ENCODE data around the gene TCIRG1.

Gene TCIRG1

DNA sequence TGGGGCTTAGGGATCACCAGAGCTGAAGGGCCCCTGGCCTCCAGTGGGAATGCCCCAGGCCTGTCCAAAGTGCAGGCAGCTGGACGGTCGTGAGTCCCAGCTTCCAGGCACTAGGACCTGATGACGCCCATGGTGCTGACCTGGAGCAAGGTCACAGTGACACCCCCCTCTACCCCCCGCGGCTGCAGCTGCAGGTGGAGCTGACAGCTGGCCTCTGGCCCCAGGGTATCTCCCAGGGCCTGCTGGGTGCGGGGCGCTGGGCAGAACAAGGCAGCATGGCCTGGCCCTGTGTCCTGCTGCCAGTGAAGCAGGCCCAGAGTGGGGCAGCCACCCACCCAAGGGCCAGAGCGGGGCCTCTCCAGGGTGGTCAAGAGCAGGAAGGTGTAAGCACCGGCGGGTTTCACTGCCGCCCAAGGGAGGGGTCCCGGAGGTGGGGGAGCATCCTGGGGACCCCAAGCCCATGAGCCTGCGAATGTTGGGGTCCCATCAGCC lies 553 bp upstream of the TCIRG1 start:
- DNase-seq = no peak

DNA sequence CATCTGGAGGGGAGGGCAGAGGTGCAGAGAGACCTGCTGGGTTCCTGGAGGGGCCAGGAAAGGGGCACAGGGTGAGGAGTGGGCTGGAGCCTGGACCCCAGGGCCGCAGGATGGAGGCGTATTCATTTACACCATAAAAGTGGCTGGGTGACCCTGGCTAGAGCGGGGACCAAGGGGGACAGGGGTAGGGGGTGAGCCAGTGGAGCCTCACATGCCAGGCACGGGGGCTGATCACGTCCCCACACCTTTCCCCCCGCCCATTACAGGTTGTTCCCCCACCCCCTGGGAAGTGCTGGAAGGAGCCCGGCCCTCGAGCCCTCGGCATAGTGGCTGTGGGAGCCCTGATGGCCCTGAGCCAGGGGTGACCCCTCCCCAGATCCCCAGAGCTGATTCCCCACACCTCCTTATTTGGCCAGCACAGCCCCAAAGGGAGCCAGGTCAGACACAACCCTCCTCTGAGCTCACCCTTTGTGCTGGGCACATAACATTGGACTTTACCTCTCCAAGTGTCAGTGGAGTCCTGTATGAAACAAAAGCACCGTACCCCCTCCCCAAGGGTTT lies 781 bp downstream of the TCIRG1 start:
- no peak for DNase-seq

DNA sequence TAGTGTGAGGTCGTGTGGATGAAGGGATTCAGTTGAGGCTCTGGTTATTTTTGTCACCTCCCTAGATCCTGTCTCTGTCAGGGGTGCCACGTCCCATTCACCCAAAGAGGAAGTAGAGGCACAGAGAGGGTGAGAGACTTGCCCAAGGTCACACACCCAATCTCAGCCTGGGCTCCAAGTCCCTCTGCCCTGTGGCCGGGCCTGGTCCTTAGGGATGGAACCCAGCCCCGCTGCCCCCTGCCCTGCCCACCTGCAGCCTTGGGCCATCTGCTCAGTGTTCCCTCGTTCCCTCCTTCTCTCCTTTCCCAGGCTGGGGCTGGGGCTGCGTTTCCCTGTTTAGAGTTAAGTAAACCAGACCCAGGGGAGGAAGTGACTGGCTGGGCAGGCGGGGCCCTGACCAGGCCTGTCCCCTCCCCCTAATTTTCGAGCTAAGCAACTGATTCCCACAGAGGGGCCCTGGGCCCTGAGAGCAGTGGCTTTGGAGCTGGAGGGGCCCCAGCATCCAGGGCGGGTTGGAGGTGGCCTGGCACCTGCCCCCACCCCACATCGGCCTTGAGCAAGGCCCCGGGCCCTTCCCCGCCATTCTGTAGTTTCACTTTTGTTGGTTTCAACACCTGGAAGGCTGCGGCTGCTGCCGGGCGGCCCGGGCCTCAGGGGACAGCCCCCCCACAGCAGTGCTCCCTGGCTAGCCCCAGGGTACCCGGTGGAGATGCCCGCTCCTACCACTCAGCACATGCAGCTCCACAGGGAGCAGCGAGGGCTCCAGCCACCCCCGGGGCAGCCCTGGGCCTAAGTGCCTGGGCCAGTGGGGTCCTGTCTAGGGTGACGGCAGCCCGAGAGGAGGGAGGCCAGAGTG lies 1.5 kb downstream of the TCIRG1 start:
- no peak for DNase-seq

DNA sequence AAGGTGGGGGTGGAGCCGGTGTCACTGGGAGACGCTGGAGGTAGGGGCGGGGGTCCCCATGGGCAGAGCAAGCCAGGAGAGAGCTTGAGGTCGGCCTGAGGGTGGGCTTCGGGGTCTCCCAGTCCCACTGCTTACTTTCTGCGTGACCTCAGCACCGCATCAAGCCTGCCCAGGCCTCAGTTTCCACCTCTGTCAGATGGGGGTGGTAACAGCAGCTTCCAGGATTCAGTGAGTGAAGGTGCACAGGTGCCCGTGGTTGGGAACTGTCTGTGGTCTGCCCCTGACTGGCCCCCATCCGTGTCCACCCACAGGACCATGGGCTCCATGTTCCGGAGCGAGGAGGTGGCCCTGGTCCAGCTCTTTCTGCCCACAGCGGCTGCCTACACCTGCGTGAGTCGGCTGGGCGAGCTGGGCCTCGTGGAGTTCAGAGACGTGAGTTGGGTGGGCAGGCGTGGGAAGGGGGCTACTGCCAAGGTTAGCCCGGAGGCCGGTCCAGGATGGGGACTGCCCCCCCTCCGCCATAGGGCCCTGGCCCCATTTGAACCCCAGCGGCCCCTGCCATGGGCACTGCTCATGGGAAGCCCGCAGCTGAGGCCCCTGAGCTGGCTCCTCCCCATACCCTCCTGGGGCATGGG lies 2.2 kb downstream of the TCIRG1 start:
- DNase-seq = no peak

DNA sequence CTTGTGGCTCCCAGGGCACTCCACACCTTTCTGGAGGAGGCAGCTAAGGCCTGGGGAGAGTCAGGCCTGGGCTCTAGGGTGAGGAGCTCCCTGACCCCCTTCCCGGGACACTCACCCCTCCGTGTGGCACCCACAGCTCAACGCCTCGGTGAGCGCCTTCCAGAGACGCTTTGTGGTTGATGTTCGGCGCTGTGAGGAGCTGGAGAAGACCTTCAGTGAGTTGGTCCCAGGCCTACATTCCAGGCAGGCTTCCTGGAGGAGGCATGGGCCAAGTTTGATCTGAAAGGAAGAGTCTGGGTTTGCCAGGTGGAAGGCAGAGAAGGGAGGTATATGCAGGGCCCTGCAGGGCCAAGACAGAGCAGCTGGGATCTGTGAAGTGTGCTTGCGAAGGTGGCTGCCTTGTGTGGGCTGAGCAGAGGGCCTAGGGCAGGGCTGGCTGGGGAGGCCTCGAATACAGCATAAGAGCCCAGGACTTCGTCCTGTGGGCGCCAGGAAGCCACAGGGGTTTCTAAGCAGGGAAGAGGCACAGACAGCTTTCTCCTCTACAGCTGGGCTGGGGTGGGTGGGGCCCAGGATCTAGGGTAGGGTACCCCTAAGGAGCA lies 2.9 kb downstream of the TCIRG1 start:
- no peak for DNase-seq

DNA sequence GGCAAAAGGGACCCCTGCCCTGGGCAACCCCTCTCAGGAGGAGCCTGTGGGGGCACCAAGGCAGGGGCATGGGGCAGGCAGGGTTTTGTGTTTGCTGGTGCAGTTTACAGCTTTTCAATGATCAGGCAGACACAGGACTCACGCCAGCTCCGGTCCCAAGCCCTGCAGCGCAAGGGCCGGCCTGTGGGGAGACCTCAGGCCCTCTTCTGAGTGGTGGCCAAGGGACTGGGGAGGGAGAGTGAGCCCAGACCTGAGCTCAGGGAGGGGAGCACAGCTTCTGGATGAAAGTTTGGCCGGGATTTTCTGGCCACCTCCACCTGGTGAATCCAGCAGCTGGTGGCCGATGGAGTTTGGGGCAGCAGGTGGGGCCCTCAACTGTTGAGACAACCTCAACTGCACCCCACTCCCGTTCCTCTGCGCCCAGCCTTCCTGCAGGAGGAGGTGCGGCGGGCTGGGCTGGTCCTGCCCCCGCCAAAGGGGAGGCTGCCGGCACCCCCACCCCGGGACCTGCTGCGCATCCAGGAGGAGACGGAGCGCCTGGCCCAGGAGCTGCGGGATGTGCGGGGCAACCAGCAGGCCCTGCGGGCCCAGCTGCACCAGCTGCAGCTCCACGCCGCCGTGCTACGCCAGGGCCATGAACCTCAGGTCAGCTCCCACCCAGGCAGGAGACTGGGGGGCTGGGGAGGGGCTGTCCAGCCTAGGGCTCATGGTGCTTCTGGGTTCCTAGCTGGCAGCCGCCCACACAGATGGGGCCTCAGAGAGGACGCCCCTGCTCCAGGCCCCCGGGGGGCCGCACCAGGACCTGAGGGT lies 3.6 kb downstream of the TCIRG1 start:
- DNase-seq = no peak

DNA sequence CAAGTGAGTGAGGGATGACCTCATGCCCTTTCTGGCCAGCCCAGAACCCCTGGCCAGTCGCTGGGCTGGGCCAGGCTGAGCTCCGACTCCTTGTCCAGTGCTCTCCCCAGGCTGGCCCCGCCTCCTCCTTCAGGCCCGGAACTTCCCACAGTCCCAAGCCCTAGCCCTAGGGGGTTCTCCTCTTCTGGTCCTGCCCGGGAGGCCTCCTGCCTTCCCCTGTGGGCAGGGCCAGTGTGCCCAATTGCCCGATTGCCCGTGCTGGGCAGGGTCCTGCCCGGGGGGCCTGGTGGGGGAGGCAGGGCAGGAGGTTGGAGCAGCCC lies 4.2 kb downstream of the TCIRG1 start:
- no peak for DNase-seq

DNA sequence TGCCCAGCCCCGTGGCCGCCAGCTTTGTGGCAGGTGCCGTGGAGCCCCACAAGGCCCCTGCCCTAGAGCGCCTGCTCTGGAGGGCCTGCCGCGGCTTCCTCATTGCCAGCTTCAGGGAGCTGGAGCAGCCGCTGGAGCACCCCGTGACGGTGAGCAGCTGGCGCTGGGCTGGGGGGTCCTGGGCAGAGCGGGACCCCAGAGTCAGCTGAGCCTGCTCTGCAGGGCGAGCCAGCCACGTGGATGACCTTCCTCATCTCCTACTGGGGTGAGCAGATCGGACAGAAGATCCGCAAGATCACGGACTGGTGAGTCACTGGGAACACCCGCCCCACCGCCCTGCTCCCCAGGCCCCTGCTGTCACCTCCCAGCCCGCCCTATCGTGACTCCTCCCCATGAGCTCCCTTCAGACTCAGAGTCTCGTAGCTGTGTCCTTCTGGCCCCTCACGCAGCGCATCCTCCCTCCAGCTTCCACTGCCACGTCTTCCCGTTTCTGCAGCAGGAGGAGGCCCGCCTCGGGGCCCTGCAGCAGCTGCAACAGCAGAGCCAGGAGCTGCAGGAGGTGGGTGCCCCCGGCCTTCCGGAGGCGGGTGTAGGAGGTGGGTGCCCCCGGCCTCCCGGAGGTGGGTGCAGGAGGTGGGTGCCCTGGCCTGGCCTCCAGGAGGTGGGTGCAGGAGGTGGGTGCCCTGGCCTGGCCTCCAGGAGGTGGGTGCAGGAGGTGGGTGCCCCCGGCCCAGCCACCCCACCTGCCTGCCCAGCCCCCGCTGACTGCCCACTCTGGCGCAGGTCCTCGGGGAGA lies 4.7 kb downstream of the TCIRG1 start:
- no peak for DNase-seq

DNA sequence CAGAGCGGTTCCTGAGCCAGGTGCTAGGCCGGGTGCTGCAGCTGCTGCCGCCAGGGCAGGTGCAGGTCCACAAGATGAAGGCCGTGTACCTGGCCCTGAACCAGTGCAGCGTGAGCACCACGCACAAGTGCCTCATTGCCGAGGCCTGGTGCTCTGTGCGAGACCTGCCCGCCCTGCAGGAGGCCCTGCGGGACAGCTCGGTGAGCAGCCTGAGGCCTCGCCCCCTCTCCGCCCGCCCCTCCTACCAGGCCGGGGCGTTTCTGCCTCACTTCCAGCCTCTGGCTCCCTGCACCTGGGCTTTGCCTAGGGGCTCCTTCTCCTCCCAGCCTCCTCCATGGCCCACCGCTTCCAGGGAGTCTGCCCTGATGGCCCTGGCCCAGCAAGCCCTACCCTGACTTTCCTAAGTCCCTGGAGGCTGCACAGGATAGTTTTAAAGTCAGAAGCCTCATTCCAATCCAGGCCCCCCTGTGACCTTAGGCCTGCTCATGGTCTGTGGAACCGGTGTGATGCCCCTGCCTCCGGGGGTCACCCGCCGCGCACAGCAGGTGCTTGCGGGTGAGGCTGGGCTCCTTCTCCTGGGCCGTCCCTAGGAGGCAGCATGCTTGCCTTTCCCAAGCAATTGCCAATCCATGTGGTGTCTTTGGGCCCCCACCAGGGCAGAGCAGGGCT lies 5.5 kb downstream of the TCIRG1 start:
- DNase-seq = no peak

DNA sequence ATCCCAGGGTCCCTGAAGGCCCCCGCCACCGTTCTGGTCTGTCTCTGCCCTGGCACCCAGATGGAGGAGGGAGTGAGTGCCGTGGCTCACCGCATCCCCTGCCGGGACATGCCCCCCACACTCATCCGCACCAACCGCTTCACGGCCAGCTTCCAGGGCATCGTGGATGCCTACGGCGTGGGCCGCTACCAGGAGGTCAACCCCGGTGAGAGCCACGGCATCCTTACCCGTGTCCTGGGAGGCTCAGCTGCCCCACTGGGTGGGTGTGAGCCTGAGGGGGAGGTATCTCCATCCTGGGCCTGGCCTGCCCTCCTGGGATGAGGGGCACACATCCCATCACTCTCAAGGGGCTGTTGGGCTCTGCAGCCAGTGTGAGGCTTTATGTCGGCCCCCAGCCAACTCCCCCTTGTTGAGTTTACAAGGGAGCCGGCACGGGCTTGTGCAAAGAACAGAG lies 6.1 kb downstream of the TCIRG1 start:
- no peak for DNase-seq

DNA sequence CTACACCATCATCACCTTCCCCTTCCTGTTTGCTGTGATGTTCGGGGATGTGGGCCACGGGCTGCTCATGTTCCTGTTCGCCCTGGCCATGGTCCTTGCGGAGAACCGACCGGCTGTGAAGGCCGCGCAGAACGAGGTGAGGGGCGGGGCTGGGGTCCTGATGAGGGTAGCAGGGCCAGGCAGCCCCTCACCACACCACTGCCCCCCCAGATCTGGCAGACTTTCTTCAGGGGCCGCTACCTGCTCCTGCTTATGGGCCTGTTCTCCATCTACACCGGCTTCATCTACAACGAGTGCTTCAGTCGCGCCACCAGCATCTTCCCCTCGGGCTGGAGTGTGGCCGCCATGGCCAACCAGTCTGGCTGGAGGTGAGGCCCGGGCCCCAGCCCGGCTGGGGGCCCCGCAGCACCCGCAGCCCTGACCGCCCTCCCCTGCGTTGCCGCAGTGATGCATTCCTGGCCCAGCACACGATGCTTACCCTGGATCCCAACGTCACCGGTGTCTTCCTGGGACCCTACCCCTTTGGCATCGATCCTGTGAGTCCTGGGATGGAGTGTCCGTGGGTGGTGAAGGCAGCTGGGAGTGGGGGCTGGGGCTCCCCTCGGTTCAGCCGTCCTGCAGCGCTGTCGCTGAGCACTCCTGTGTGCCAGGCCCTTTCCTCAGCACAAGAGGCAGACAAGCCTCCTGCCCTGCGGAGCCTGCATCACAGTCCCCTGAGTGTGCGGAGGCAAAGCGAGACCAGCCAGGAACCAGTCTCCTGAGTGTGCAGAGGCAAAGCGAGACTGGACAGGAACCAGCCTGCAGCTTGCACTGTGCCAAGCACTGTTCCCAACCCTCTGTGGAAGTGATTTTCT lies 8.8 kb downstream of the TCIRG1 start:
- no peak for DNase-seq

DNA sequence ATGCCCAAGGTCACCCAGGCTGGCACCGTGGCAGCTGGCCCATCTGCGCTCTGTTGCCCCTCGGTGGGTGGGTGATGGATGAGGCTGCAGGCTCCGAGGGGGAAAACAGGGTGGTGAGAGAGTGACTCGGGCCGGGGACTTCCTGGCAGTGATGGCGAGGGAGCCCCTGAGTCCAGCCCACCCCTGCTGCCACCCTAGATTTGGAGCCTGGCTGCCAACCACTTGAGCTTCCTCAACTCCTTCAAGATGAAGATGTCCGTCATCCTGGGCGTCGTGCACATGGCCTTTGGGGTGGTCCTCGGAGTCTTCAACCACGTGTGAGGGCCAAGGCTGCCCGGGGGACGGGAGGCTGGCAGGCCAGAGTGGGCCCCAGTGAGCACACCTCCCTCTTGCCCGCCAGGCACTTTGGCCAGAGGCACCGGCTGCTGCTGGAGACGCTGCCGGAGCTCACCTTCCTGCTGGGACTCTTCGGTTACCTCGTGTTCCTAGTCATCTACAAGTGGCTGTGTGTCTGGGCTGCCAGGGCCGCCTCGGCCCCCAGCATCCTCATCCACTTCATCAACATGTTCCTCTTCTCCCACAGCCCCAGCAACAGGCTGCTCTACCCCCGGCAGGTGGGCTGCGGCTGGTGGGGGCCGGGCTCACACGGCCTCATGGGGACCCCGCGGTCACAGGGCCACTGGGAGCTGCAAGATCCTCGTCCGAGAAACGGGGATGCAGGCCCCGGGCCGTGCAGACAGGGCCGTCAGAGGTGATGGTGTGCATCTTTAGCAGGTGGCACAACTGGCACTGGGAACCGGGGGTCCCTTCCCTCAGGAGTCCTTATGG lies 10.1 kb downstream of the TCIRG1 start:
- no peak for DNase-seq

DNA sequence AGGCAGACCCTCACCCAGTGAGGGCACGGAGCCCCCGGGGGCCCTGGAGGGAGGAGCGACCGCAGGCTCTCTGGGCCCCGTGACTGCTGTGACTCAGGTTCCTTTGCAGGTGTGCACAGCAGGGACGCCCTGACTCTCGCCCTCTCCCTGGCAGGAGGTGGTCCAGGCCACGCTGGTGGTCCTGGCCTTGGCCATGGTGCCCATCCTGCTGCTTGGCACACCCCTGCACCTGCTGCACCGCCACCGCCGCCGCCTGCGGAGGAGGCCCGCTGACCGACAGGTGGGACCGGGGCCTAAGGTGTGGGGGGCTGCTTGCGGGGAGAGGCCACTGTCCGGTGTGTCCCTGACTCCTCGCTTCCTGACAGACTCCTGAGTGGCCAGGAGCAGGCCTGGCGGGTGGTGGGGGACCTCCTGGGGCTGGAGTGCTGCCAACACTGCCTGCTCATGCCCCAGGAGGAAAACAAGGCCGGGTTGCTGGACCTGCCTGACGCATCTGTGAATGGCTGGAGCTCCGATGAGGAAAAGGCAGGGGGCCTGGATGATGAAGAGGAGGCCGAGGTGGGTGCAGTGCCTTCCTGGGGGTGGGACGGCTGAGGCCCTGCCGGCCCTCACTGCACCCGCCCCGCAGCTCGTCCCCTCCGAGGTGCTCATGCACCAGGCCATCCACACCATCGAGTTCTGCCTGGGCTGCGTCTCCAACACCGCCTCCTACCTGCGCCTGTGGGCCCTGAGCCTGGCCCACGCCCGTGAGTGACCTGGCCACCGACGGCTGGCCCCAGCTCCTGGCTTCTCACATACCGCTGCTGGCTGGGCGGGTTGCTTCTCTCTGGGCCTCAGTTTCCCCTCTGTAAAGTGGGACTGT lies 10.9 kb downstream of the TCIRG1 start:
- no peak for DNase-seq

DNA sequence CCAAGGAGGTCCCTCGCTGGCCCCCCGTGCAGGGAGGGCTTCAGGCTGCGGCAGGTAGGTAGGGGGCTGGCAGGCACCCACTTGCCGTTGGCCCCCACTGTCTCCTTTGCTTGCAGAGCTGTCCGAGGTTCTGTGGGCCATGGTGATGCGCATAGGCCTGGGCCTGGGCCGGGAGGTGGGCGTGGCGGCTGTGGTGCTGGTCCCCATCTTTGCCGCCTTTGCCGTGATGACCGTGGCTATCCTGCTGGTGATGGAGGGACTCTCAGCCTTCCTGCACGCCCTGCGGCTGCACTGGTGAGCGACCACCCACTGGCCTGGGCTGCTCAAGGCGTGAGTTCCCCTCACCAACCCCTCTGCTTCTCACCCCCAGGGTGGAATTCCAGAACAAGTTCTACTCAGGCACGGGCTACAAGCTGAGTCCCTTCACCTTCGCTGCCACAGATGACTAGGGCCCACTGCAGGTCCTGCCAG lies 11.6 kb downstream of the TCIRG1 start:
- DNase-seq = no peak

DNA sequence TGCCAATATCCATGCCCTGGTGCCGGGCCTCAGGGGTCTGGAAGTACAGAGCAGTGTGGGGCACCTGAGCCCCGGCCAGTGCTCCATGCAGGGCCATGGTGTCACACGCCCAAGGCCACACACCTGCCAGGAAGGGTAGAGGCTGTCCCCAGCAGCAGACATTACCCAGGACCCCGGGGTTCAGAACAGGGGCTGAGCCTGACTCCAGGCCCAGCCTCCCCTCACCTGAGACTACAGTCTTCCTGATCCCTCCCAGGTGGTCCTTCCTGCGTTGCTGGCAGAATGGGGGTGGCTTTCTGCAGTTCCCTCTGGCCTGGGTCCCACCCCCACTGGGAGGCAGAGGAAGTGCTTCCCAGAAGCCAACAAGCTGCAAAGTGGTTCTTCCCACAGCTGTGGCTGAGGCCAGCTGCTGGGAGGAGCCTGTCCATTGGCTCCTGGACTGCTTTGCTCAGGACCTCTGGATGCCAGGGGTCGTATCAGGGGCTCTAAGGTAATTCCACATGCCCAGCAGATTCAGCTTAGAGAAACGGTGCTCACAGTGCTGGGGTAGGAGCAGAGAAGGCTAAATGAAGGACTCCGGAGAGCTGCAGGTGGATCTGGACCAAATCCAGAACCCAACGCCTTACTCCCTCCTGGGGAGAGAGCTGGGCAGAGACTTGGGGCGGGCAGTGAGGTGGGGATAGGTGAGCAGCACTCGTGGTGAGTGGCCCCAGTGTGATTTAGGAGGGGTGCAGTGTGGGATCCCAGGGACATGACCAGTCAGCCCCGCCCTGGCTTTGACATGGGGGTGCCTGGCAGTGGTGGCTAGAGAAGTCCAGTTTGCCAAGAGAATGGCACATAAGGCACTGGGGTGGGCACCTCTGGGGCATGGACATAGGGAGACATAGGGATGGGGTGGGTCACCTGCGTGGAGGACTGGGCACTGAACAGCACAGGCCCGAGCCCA lies 12.6 kb downstream of the TCIRG1 start:
- no peak for DNase-seq

DNA sequence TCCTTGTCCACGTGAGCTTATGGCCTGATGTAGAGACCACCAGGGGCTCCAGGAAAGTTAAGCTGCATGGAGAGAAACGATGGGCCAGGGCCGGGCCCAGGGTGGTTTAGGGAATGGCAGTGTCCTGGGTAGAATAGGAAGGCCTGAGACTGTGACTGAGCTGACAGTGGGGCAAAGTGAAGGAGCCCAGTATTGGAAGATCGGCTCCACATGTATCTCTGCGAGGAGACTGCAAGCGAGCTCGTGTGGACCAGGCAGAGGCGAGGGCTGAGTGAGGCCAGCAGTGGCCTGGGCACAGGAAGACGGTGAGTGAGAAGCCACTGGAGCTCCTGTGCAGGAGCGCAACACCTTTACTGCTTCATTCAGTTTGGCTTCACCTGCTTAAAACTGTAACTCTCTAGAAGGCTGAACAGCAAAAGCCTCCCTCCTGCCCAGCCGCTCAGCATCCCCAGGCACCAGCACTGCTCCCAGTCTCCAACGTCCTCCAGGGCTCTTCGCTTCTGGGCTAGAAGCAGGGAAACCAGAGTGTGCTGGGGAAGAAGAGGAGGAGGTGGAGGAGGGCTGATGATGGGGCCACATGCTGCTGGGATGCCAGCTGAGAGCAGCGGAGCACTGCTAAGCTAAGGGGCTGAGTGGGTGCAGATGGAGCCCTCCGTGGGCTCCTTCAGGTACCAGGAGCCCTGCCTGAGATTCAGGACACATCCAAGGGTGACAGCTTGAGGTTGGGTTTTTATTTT lies 13.5 kb downstream of the TCIRG1 start:
- no peak for DNase-seq

All from NCI-H1105 treated with DMSO at 0.1 percent for 48 hours (cell line).